ENCODE results near the gene SOAT1. TPM values are rescaled to one million over a fixed set of nuclear protein-coding genes. Genes with fewer than 3 reads are reported as not detected.
A peak's percentile ranks its signal among the peaks of the same experiment; 100 is the strongest.
"Not testable (repeated sequence)": the region's sequence is repeated elsewhere in the genome, so short reads cannot be mapped to it uniquely, and the experiment has no call there.

The SOAT1 gene
- total RNA-seq, 1 donor from 2014 or later, result 104 TPM

GRCh38 chr1:179342740-179343404 lies 49.3 kb downstream of the SOAT1 start:
- DNase-seq (no peak), ATAC-seq (no peak)
- H3K9me3 ChIP-seq, result no peaks in the 10 kb centered on the region
- H3K36me3 ChIP-seq, result peaks cover 91% of the 10 kb centered on the region
- TF ChIP-seq CTCF (IDR thresholded peaks at IDR 0.05), result no peak
- no peaks in the 10 kb centered on the region for H3K4me1 ChIP-seq
- H3K27ac ChIP-seq, result no peak overlapping the region
- H3K4me3 ChIP-seq, result no peak overlapping the region
- intact Hi-C loops (cut with DNase I), result no loop called here
- H3K27me3 ChIP-seq (ENCODE audit: low read depth), result no peaks in the 10 kb centered on the region

GRCh38 chr1:179351281-179351680 lies 57.7 kb downstream of the SOAT1 start:
- Histone ChIP-seq H3K27me3 (ENCODE audit: low read depth) (no peaks in the 10 kb centered on the region), H3K36me3 (peaks cover 72% of the 10 kb centered on the region), H3K9me3 (no peaks in the 10 kb centered on the region), H3K4me1 (no peaks in the 10 kb centered on the region), H3K4me3 (no peak overlapping the region), H3K27ac (no peak overlapping the region)
- no peak for TF ChIP-seq CTCF (IDR thresholded peaks at IDR 0.05)
- ATAC-seq (no peak), DNase-seq (no peak)
- intact Hi-C loops (cut with DNase I), result no loop called here

GRCh38 chr1:179352236-179352635 lies 58.6 kb downstream of the SOAT1 start:
- DNase-seq (no peak), ATAC-seq (no peak)
- TF ChIP-seq CTCF (IDR thresholded peaks at IDR 0.05), result no peak
- Histone ChIP-seq H3K27ac (no peak overlapping the region), H3K36me3 (peaks cover 64% of the 10 kb centered on the region), H3K4me1 (no peaks in the 10 kb centered on the region), H3K9me3 (no peaks in the 10 kb centered on the region), H3K4me3 (no peak overlapping the region), H3K27me3 (ENCODE audit: low read depth) (no peaks in the 10 kb centered on the region)
- intact Hi-C loops (cut with DNase I), result no loop called here

GRCh38 chr1:179353546-179353945 lies 59.9 kb downstream of the SOAT1 start:
- ATAC-seq, result peak; percentile 78 to 79
- H3K36me3 ChIP-seq, result peaks cover 52% of the 10 kb centered on the region
- H3K27ac ChIP-seq, result no peak overlapping the region
- H3K4me1 ChIP-seq, result no peaks in the 10 kb centered on the region
- no peak overlapping the region for H3K4me3 ChIP-seq
- H3K9me3 ChIP-seq, result no peaks in the 10 kb centered on the region
- intact Hi-C loops (cut with DNase I), result no loop called here
- no peak for TF ChIP-seq CTCF (IDR thresholded peaks at IDR 0.05)
- H3K27me3 ChIP-seq (ENCODE audit: low read depth), result no peaks in the 10 kb centered on the region
- no peak for DNase-seq

- intact Hi-C loops (cut with DNase I), result not testable (repeated sequence)
These were observed 68.0 kb downstream of the SOAT1 start for GRCh38 chr1:179361631-179362030.

GRCh38 chr1:179365342-179366092 lies 71.9 kb downstream of the SOAT1 start, which contains the start of gene AXDND1:
Gene AXDND1 (plus strand): TSS chr1:179365971. CDS start chr1:179366510, 539 bp downstream.
- peak within 1 kb of the TSS; percentile 77 for H3K4me3 ChIP-seq
- TF ChIP-seq CTCF (IDR thresholded peaks at IDR 0.05), result peak; percentile 26
- intact Hi-C loops (cut with DNase I), result no loop called here
- ATAC-seq (peak; percentile 97 to 99), DNase-seq (peak; percentile 94)
- H3K36me3 ChIP-seq, result no peaks in the 10 kb centered on the region
- no peaks in the 10 kb centered on the region for H3K27me3 ChIP-seq (ENCODE audit: low read depth)
- peak within 1 kb of the TSS; percentile 93 for H3K27ac ChIP-seq
- peaks cover 5% of the 10 kb centered on the region for H3K4me1 ChIP-seq
- no peaks in the 10 kb centered on the region for H3K9me3 ChIP-seq

More at GRCh38 chr1:179361631-179362030, 68.0 kb downstream of the SOAT1 start:
- not testable (repeated sequence) for H3K4me3 ChIP-seq; ATAC-seq; H3K9me3 ChIP-seq; H3K36me3 ChIP-seq; H3K27ac ChIP-seq; H3K4me1 ChIP-seq; DNase-seq; H3K27me3 ChIP-seq (ENCODE audit: low read depth)

Measured in lower lobe of right lung (tissue), 2 donors.